Measurements from ENCODE around the gene HBG2. TPM values are rescaled to one million over a fixed set of nuclear protein-coding genes. Genes with fewer than 3 reads are reported as not detected.
A peak's percentile ranks its signal among the peaks of the same experiment; 100 is the strongest.

The HBG2 gene
- total and polyA plus RNA-seq, 9 of the 15 experiments (the other 6 are each of a cell fraction or from before 2014, with no cell fraction given): 1,626 to 58,619 (median 10,515) TPM

DNA sequence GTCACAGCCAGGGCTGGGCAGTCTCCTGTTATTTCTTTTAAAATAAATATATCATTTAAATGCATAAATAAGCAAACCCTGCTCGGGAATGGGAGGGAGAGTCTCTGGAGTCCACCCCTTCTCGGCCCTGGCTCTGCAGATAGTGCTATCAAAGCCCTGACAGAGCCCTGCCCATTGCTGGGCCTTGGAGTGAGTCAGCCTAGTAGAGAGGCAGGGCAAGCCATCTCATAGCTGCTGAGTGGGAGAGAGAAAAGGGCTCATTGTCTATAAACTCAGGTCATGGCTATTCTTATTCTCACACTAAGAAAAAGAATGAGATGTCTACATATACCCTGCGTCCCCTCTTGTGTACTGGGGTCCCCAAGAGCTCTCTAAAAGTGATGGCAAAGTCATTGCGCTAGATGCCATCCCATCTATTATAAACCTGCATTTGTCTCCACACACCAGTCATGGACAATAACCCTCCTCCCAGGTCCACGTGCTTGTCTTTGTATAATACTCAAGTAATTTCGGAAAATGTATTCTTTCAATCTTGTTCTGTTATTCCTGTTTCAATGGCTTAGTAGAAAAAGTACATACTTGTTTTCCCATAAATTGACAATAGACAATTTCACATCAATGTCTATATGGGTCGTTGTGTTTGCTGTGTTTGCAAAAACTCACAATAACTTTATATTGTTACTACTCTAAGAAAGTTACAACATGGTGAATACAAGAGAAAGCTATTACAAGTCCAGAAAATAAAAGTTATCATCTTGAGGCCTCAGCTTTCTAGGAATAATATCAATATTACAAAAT lies 33.7 kb upstream of the HBG2 start:
- peaks cover 21% of the 10 kb centered on the region for H3K36me3 ChIP-seq (ENCODE audit: control insufficient read depth, insufficient read depth, low read length)
- H3K4me1 ChIP-seq (replicated peaks in 1 of 2; ENCODE audit: control insufficient read depth in 2 of 2, insufficient read depth in 2 of 2, low read length in 2 of 2): peaks cover 16 to 77% of the 10 kb centered on the region in 2 experiments; a peak in 4 of 5 replicates
- POLR2A ChIA-PET: interaction anchor here (0.6 to 6.4 kb wide), 11 partner anchors 10 to 1512 kb away, joined by 3 to 40 read pairs (median 5); partner anchors contain the start of genes HBE1, HBG1 and HBG2
- no peak overlapping the region for H3K4me3 ChIP-seq
- H3K9me1 ChIP-seq (ENCODE audit: control insufficient read depth, insufficient read depth, low read length): no peaks in the 10 kb centered on the region
- no peaks in the 10 kb centered on the region for H4K20me1 ChIP-seq (replicated peaks; ENCODE audit: control insufficient read depth, insufficient read depth, low read length)
- peak overlapping the region; percentile 81 for H3K4me2 ChIP-seq (ENCODE audit: insufficient read depth, low read length)
- intact Hi-C loops (cut with micrococcal nuclease): loop anchor here (2.0 to 10.0 kb wide), 4 partner anchors 36 to 306 kb away; partner anchors contain the start of genes TRIM6 and UBQLN3
- peak overlapping the region; percentile 86 for H3K27ac ChIP-seq (ENCODE audit: extremely low read depth, low read depth, low read length)
- no peaks in the 10 kb centered on the region for H3K27me3 ChIP-seq (ENCODE audit: control insufficient read depth in 2 of 2, insufficient read depth in 2 of 2, low read length in 2 of 2)
- DNase-seq (ENCODE audit: extremely low read depth in 1 of 4, low spot score in 3 of 4): peak; percentile 74 to 95 (median 79)
- CTCF ChIA-PET (ENCODE audit: low intra/inter-chr PET ratio): interaction anchor here (1.4 kb wide), 1 partner anchor 83 kb away, joined by 4 read pairs; no protein-coding TSS in a partner anchor
- H3K9ac ChIP-seq (ENCODE audit: insufficient read depth in 1 of 2, low read depth in 2 of 2, low read length in 2 of 2): peak overlapping the region in 1 of 2 experiments; percentile 59; a peak in 2 of 4 replicates
- H3K79me2 ChIP-seq (ENCODE audit: control insufficient read depth, insufficient read depth, low read length): peaks cover 83% of the 10 kb centered on the region
- in situ Hi-C loops (cut with MboI): loop anchor here (5.0 kb wide), 2 partner anchors 46 to 166 kb away; no protein-coding TSS in a partner anchor
- no TSS peak for BruUV-seq (replicated peaks)
- peak; percentile 91 for FAIRE-seq
- peak overlapping the region; percentile 35; the same call in 1 of the 2 replicates for H2AFZ ChIP-seq (ENCODE audit: low read depth, low read length)
- ATAC-seq: peak; percentile 91
- 3% methylated on average over 7 of the region's 7 CpGs for WGBS (ENCODE audit: insufficient coverage, low coverage, missing lambda C conversion rate)
- no peaks in the 10 kb centered on the region for H3K9me3 ChIP-seq (replicated peaks; ENCODE audit: control insufficient read depth, insufficient read depth, low read depth, low read length)
- TF ChIP-seq HDAC1 (IDR thresholded peaks at IDR 0.05): peak in 1 of 2 experiments; percentile 18; a peak in 2 of 4 replicates
- no peak for TF ChIP-seq CHD1 (IDR thresholded peaks at IDR 0.05; ENCODE audit: low read length)
- TF ChIP-seq ZNF174 (CRISPR knock-in tag; IDR thresholded peaks at IDR 0.05): no peak
- TF ChIP-seq TEAD4 (IDR thresholded peaks at IDR 0.05; ENCODE audit: low read length): peak; percentile 95
- TF ChIP-seq TEAD4 (CRISPR knock-in tag; IDR thresholded peaks at IDR 0.05; ENCODE audit: borderline replicate concordance): no peak
- no peak for TF ChIP-seq SREBF1 (IDR thresholded peaks at IDR 0.05; ENCODE audit: borderline replicate concordance, low read depth, low read length)
- TF ChIP-seq ARID1B (IDR thresholded peaks at IDR 0.05): peak; percentile 97
- TF ChIP-seq ZNF717 (CRISPR knock-in tag; IDR thresholded peaks at IDR 0.05): 0 out of 2 replicates have a peak, but pooled peaks have one; percentile 33
- no peak for TF ChIP-seq POLR3A (IDR thresholded peaks at IDR 0.05; ENCODE audit: borderline replicate concordance, extremely low read depth, insufficient read depth, insufficient read length)
- TF ChIP-seq JUND (IDR thresholded peaks at IDR 0.05; ENCODE audit: borderline replicate concordance, low read depth, low read length): peak; percentile 98
- TF ChIP-seq JUND (tag; IDR thresholded peaks at IDR 0.05; ENCODE audit: borderline replicate concordance, low read depth, low read length): peak; percentile 87; the same call in 1 of the 3 replicates
- TF ChIP-seq ZNF124 (CRISPR knock-in tag; IDR thresholded peaks at IDR 0.05): no peak
- 0 out of 2 replicates have a peak, but pooled peaks have one; percentile 6 for TF ChIP-seq HSF4 (CRISPR knock-in tag; IDR thresholded peaks at IDR 0.05; ENCODE audit: borderline replicate concordance)
- peak; percentile 93 for TF ChIP-seq SMARCE1 (IDR thresholded peaks at IDR 0.05)
- TF ChIP-seq SOX6 (IDR thresholded peaks at IDR 0.05): peak; percentile 82
- TF ChIP-seq CSDE1 (IDR thresholded peaks at IDR 0.05): no peak
- TF ChIP-seq TGIF2 (CRISPR knock-in tag; IDR thresholded peaks at IDR 0.05): no peak
- TF ChIP-seq, protein P1, sequence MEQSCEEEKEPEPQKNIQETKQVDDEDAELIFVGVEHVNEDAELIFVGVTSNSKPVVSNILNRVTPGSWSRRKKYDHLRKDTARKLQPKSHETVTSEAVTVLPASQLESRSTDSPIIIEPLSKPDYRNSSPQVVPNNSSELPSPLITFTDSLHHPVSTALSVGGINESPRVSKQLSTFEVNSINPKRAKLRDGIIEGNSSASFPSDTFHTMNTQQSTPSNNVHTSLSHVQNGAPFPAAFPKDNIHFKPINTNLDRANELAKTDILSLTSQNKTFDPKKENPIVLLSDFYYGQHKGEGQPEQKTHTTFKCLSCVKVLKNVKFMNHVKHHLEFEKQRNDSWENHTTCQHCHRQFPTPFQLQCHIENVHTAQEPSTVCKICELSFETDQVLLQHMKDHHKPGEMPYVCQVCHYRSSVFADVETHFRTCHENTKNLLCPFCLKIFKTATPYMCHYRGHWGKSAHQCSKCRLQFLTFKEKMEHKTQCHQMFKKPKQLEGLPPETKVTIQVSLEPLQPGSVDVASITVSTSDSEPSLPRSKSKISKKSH (CRISPR knock-in tag; IDR thresholded peaks at IDR 0.05): no peak
- TF ChIP-seq HNRNPL (IDR thresholded peaks at IDR 0.05; ENCODE audit: low read depth, low read length): no peak
- TF ChIP-seq EGR1 (conservative IDR thresholded peaks at IDR 0.05): peak; percentile 50
- TF ChIP-seq MEF2A (IDR thresholded peaks at IDR 0.05; ENCODE audit: control insufficient read depth, low read depth, low read length): no peak
- no peak for TF ChIP-seq SAP30 (IDR thresholded peaks at IDR 0.05; ENCODE audit: borderline replicate concordance, insufficient read depth, low read depth, low read length, poor library complexity, severe bottlenecking)
